ENCODE results near the gene AIFM2. TPM values are rescaled to one million over a fixed set of nuclear protein-coding genes. Genes with fewer than 3 reads are reported as not detected.
A peak's percentile ranks its signal among the peaks of the same experiment; 100 is the strongest.

Gene AIFM2
- total and polyA plus RNA-seq, 2 of the 13 experiments (the other 11 are each of a cell fraction or from before 2014, with no cell fraction given) = 20.3 to 29.5 TPM

DNA sequence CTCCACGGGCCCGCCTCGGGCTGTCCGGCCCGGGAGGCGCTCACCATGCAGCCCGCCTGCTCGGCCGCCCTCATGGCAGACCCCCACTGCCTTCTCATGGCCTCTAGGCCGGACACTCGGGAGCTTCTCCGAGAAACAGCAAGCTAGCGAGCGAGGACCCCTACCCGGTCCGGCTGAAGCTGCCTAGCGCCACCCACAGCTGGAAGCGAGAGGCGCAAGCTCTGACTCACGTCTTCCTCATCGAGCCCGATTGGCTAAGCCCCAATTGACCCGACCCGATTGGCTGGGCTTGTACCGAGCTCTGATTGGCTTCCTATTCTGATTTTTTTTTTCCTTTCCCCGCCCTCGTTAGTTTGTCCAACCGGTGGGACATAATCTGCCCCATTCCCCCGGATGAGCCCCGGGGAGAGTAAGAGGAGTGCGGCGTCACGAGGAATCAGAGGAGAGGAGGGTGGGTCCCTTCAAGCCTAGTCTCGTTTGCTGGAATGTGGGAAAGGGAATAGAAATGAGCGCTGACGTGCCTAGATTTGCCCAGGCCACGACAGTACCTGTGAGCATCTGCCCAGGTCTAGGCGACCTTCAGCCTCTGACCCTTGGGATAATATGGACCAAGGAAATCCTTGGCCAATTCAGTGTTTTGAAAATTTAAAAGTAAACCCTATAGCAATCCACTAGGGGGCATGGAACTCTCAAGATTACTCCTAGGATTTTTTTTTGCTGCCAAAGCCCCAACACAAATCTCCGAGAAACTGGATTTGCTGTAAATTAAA lies 14.0 kb upstream of the AIFM2 start, which contains the start of gene TYSND1 (continued):
- TF ChIP-seq, protein P1, sequence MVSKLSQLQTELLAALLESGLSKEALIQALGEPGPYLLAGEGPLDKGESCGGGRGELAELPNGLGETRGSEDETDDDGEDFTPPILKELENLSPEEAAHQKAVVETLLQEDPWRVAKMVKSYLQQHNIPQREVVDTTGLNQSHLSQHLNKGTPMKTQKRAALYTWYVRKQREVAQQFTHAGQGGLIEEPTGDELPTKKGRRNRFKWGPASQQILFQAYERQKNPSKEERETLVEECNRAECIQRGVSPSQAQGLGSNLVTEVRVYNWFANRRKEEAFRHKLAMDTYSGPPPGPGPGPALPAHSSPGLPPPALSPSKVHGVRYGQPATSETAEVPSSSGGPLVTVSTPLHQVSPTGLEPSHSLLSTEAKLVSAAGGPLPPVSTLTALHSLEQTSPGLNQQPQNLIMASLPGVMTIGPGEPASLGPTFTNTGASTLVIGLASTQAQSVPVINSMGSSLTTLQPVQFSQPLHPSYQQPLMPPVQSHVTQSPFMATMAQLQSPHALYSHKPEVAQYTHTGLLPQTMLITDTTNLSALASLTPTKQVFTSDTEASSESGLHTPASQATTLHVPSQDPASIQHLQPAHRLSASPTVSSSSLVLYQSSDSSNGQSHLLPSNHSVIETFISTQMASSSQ (IDR thresholded peaks at IDR 0.05; ENCODE audit: low read depth) = no peak
- TF ChIP-seq, protein P1 (CRISPR knock-in tag; IDR thresholded peaks at IDR 0.05; ENCODE audit: borderline replicate concordance) = peak; percentile 21; the same call in 1 of the 2 replicates
- TF ChIP-seq ZNF34 (CRISPR knock-in tag; IDR thresholded peaks at IDR 0.05; ENCODE audit: borderline replicate concordance) (peak; percentile 69; the same call in 1 of the 2 replicates), SYNCRIP (IDR thresholded peaks at IDR 0.05; ENCODE audit: insufficient read depth, low read depth, low read length) (no peak), EZH2 (conservative IDR thresholded peaks at IDR 0.05; ENCODE audit: low read depth, low read length) (no peak), ZBTB1 (CRISPR knock-in tag; IDR thresholded peaks at IDR 0.05; ENCODE audit: borderline replicate concordance) (no peak), ZNF672 (CRISPR knock-in tag; IDR thresholded peaks at IDR 0.05) (no peak), SNRNP70 (IDR thresholded peaks at IDR 0.05; ENCODE audit: low read depth, low read length) (no peak), ZNF619 (CRISPR knock-in tag; IDR thresholded peaks at IDR 0.05) (no peak), ZNF143 (CRISPR knock-in tag; IDR thresholded peaks at IDR 0.05) (0 out of 2 replicates have a peak, but pooled peaks have one; percentile 35), RBAK (CRISPR knock-in tag; IDR thresholded peaks at IDR 0.05) (no peak), ZNF563 (CRISPR knock-in tag; IDR thresholded peaks at IDR 0.05) (no peak)
- TF ChIP-seq, protein P2, sequence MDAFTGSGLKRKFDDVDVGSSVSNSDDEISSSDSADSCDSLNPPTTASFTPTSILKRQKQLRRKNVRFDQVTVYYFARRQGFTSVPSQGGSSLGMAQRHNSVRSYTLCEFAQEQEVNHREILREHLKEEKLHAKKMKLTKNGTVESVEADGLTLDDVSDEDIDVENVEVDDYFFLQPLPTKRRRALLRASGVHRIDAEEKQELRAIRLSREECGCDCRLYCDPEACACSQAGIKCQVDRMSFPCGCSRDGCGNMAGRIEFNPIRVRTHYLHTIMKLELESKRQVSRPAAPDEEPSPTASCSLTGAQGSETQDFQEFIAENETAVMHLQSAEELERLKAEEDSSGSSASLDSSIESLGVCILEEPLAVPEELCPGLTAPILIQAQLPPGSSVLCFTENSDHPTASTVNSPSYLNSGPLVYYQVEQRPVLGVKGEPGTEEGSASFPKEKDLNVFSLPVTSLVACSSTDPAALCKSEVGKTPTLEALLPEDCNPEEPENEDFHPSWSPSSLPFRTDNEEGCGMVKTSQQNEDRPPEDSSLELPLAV (CRISPR knock-in tag; conservative IDR thresholded peaks at IDR 0.05; ENCODE audit: low read depth) = no peak
- TF ChIP-seq, protein P3, sequence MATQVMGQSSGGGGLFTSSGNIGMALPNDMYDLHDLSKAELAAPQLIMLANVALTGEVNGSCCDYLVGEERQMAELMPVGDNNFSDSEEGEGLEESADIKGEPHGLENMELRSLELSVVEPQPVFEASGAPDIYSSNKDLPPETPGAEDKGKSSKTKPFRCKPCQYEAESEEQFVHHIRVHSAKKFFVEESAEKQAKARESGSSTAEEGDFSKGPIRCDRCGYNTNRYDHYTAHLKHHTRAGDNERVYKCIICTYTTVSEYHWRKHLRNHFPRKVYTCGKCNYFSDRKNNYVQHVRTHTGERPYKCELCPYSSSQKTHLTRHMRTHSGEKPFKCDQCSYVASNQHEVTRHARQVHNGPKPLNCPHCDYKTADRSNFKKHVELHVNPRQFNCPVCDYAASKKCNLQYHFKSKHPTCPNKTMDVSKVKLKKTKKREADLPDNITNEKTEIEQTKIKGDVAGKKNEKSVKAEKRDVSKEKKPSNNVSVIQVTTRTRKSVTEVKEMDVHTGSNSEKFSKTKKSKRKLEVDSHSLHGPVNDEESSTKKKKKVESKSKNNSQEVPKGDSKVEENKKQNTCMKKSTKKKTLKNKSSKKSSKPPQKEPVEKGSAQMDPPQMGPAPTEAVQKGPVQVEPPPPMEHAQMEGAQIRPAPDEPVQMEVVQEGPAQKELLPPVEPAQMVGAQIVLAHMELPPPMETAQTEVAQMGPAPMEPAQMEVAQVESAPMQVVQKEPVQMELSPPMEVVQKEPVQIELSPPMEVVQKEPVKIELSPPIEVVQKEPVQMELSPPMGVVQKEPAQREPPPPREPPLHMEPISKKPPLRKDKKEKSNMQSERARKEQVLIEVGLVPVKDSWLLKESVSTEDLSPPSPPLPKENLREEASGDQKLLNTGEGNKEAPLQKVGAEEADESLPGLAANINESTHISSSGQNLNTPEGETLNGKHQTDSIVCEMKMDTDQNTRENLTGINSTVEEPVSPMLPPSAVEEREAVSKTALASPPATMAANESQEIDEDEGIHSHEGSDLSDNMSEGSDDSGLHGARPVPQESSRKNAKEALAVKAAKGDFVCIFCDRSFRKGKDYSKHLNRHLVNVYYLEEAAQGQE (IDR thresholded peaks at IDR 0.05; ENCODE audit: borderline replicate concordance in 1 of 2, low read depth in 1 of 2, low read length in 2 of 2) = no peak

All from HepG2 (cell line).